Lung (tissue), 12 donors: Measurements from ENCODE around the gene GLUD1. TPM values are rescaled to one million over a fixed set of nuclear protein-coding genes. Genes with fewer than 3 reads are reported as not detected.
"Not testable (repeated sequence)": the region's sequence is repeated elsewhere in the genome, so short reads cannot be mapped to it uniquely, and the experiment has no call there.

Source experiments
- ATAC-seq: fragments of 200-7000 bp; cut with Tn5 transposase; one replicate; pipeline ENCODE4 v1.9.1; 2020; ENCODE audit warnings: moderate number of reproducible peaks; ENCODE audit not compliant: insufficient read depth, low FRiP score
- DNase-seq, 3 donors: peaks; one replicate each; pipeline ENCODE4 v3.0.0-alpha.2; 2013 to 2017
- H3K27ac ChIP-seq, 2 donors: one replicate each; pipeline ENCODE4 v1.5.1; 2013; ENCODE audit warnings: mild to moderate bottlenecking in 2 of 2, moderate library complexity in 2 of 2, control low read depth in 1 of 2, inconsistent platforms in 1 of 2, low read depth in 1 of 2, low read length in 1 of 2
- H3K27me3 ChIP-seq, 3 donors: one replicate each; pipeline ENCODE4 v1.5.1; 2013; ENCODE audit warnings: low read length in 2 of 3; ENCODE audit not compliant: control insufficient read depth in 3 of 3, insufficient read depth in 3 of 3
- H3K36me3 ChIP-seq, 4 donors: one replicate each; pipeline ENCODE4 v1.5.1; 2013; ENCODE audit warnings: low read length in 4 of 4, mild to moderate bottlenecking in 1 of 4, moderate library complexity in 1 of 4; ENCODE audit not compliant: control insufficient read depth in 4 of 4, insufficient read depth in 4 of 4
- H3K4me1 ChIP-seq, 5 donors: one replicate each; pipeline ENCODE4 v1.5.1; 2013; ENCODE audit warnings: low read length in 5 of 5, mild to moderate bottlenecking in 2 of 5, moderate library complexity in 1 of 5; ENCODE audit not compliant: control insufficient read depth in 5 of 5, insufficient read depth in 5 of 5
- H3K4me3 ChIP-seq: one replicate; pipeline ENCODE4 v1.5.1; 2013; ENCODE audit warnings: mild to moderate bottlenecking, control low read depth, moderate library complexity
- H3K9ac ChIP-seq, 2 donors: one replicate each; pipeline ENCODE4 v1.5.1; 2013; ENCODE audit warnings: low read length in 2 of 2, control low read depth in 1 of 2; ENCODE audit not compliant: insufficient read depth in 1 of 2
- H3K9me3 ChIP-seq, 4 donors: one replicate each; pipeline ENCODE4 v1.5.1; 2013; ENCODE audit warnings: low read length in 3 of 4, mild to moderate bottlenecking in 1 of 4, moderate library complexity in 1 of 4; ENCODE audit not compliant: control insufficient read depth in 4 of 4, insufficient read depth in 3 of 4
- CTCF ChIP-seq: IDR thresholded peaks from 2 replicates; pipeline ENCODE4 v1.5.1; 2012; ENCODE audit warnings: mild to moderate bottlenecking; ENCODE audit errors: control extremely low read depth, extremely low read depth
- WGBS, 2 donors: extraction: QIAGEN DNeasy Blood & Tissue Kit; methylation state at CpG; one replicate each; pipeline ENCODE4 v1.1.7; 2013; 5-methylcytosine and 5-hydroxymethylcytosine counted together
- polyA plus RNA-seq, 2 donors: library from polyadenylated mRNA; stranded (reverse); fragments of 200-250 nt; gene quantifications; one replicate each; pipeline ENCODE4 v1.2.1, GENCODE V29; 2013
- total RNA-seq, 2 donors: library from RNA; depleted of rRNA in 1 of 2; stranded (reverse); fragments of >200 nt in 1 of 2; gene quantifications; one replicate each; pipeline ENCODE4 v1.2.1, GENCODE V29; 2014 to 2021
- donor health status: control.
- donor health status: control.
- donor health status: Bipolar disorder and iron deficiency.
- donor health status: healthy.
- donor health status: DM: yes; HTN: yes; CAD: no.

The GLUD1 gene
- total and polyA plus RNA-seq, 4 donors: 52.7 to 133 (median 96.7) TPM

DNA sequence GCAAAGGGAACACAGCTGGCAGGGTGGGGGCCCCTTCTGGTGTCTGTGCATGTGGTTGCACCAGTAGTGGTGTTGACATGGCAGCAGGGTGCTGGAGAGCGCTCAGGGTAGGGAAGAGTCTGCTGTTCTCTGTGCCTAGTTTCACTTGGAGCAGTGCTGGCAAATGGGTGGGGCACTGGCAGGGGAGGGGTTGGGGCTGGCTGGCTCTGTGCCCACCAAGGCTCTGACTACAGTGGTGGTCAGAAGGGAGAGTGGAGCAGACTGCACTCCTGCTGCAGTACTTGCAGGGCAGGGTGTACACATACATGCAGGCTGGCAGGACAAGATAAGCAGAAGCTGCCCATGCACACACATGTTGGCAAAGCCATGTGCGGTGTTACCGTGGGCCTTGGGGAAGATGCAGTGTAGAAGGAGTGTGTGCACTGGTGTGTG lies 56.3 kb downstream of the GLUD1 start:
- ATAC-seq (no peak), DNase-seq (no peak)
- Histone ChIP-seq H3K9me3 (peaks cover 0 to 2% (median 0%) of the 10 kb centered on the region in 4 donors), H3K9ac (no peak overlapping the region), H3K27me3 (no peaks in the 10 kb centered on the region), H3K4me1 (no peaks in the 10 kb centered on the region), H3K4me3 (no peak overlapping the region), H3K36me3 (no peaks in the 10 kb centered on the region), H3K27ac (no peak overlapping the region)
- 96 to 98% methylated on average over 3 of the region's 3 CpGs for WGBS, 2 donors
- TF ChIP-seq CTCF: no peak

DNA sequence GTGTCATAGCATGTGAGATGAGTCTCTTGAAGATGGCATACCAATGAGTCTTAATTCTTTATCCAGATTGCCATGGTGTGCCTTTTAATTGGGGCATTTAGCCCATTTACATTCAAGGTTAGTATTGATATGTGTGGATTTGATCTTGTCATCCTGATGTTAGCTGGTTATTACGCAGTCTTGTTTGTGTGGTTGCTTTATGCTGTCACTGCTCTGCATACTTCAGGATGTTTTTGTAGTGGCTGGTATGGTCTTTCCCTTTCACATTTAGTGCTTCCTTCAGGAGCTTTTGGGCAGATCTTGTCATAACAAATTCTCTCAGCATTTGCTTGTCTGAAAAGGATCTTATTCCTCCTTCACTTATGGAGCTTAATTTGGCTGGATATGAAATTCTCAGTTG lies 58.0 kb downstream of the GLUD1 start:
- Histone ChIP-seq H3K36me3 (no peaks in the 10 kb centered on the region), H3K9me3 (peaks cover 0 to 2% (median 0%) of the 10 kb centered on the region in 4 donors), H3K27me3 (no peaks in the 10 kb centered on the region), H3K4me1 (no peaks in the 10 kb centered on the region), H3K4me3 (no peak overlapping the region), H3K27ac (no peak overlapping the region), H3K9ac (no peak overlapping the region)
- no peak for DNase-seq
- no peak for TF ChIP-seq CTCF
- 87% methylated on average over 1 of the region's 1 CpG for WGBS, 2 donors
- no peak for ATAC-seq

- Histone ChIP-seq H3K4me3 (no peak overlapping the region), H3K36me3 (no peaks in the 10 kb centered on the region), H3K9me3 (no peaks in the 10 kb centered on the region), H3K27ac (no peak overlapping the region), H3K27me3 (no peaks in the 10 kb centered on the region), H3K4me1 (no peaks in the 10 kb centered on the region), H3K9ac (no peak overlapping the region)
- 97% methylated on average over 27 to 28 of the region's 28 CpGs for WGBS, 2 donors
- ATAC-seq (no peak), DNase-seq (no peak)
- TF ChIP-seq CTCF: no peak
Observed at GRCh38 chr10:87030912-87031635, 63.6 kb downstream of the GLUD1 start.

DNA sequence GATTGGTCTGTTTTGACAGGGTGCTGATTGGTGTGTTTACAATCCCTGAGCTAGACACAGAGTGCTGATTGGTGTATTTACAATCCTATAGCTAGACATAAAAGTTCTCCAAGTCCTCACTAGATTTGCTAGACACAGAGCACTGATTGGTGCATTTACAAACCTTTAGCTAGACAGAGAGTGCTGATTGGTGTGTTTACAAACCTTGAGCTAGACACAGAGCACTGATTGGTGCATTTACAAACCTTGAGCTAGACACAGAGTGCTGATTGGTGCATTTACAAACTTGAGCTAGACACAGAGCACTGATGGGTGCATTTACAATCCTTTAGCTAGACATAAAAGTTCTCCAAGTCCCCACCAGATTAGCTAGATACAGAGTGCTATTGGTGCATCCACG lies 64.2 kb downstream of the GLUD1 start:
- H3K4me3 ChIP-seq, H3K9ac ChIP-seq, H3K27me3 ChIP-seq, H3K27ac ChIP-seq, ATAC-seq, H3K4me1 ChIP-seq, H3K36me3 ChIP-seq, H3K9me3 ChIP-seq, DNase-seq: not testable (repeated sequence)
- WGBS, 2 donors: 86 to 93% methylated on average over 1 of the region's 1 CpG

DNA sequence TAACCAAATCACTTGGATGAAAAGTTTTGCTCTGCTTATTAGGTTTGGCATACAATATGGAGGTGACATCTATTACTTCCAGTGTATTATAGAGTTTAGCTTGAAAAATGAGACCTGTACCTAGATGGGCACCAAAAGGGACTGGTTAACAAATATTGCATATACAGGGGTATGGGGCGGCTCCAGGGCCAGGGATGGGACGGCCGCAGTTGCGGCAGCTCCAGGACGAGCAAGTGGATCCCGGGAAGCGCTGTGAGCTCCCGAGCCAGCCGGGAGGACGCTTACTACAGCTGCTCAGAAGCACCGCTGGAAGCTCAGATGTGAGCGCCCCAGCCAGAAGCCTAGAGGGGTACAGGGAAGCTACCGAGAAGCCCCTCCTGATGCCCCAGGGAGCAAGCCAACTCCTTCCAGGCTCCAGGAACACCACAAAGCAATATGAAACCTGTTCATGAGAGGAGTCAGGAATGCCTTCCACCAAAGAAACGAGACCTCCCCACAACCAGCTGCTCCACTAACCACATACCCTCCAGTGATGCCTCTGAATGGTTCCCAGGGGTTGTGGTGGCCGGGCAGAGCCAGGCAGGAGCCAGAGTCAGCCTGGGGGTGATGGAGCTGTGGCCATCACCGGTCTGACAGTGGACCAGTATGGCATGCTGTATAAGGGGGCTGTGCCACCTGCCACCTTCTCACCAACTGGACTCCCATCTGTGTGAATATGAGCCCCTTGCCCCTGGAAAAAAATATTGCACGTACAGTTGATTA lies 67.7 kb downstream of the GLUD1 start:
- not testable (repeated sequence) for H3K9me3 ChIP-seq, DNase-seq, H3K27me3 ChIP-seq, H3K4me1 ChIP-seq, H3K27ac ChIP-seq, ATAC-seq, H3K9ac ChIP-seq, H3K36me3 ChIP-seq, H3K4me3 ChIP-seq
- 93 to 97% methylated on average over 16 to 17 of the region's 17 CpGs for WGBS, 2 donors
